BE2C (cell line): Measurements from ENCODE around the gene DEPDC5.

Experiments used
- DNase-seq: peaks from one replicate; pipeline ENCODE4 v3.0.0-alpha.2; 2020
- H3K27me3 ChIP-seq: fragments of 250-450 bp; sonication (Bioruptor Pico); 2 replicates; pipeline ENCODE4 v1.5.1; 2020; ENCODE audit warnings: mild to moderate bottlenecking
- H3K36me3 ChIP-seq: fragments of 250-450 bp; sonication (Bioruptor Pico); 2 replicates; pipeline ENCODE4 v1.5.1; 2020; ENCODE audit warnings: mild to moderate bottlenecking
- H3K4me1 ChIP-seq: fragments of 250-450 bp; sonication (Bioruptor Pico); 2 replicates; pipeline ENCODE4 v1.5.1; 2020
- H3K4me3 ChIP-seq: 2 replicates; pipeline ENCODE4 v1.5.1; 2011; ENCODE audit warnings: low read depth, low read length
- H3K9me3 ChIP-seq: fragments of 250-450 bp; sonication (Bioruptor Pico); 2 replicates; pipeline ENCODE4 v1.5.1; 2020
- TF ChIP-seq, protein P1 (sequence below): IDR thresholded peaks from 2 replicates; pipeline ENCODE4 v1.5.1; 2012; ENCODE audit warnings: mild to moderate bottlenecking, low read depth, low read length

The DEPDC5 gene

GRCh38 chr22:31838917-31839316, 85.1 kb downstream of the DEPDC5 start:
- no peak for DNase-seq
- Histone ChIP-seq H3K9me3 (no peaks in the 10 kb centered on the region), H3K4me1 (no peaks in the 10 kb centered on the region), H3K36me3 (no peaks in the 10 kb centered on the region), H3K27me3 (no peaks in the 10 kb centered on the region), H3K4me3 (no peak overlapping the region)
- TF ChIP-seq, protein P1, sequence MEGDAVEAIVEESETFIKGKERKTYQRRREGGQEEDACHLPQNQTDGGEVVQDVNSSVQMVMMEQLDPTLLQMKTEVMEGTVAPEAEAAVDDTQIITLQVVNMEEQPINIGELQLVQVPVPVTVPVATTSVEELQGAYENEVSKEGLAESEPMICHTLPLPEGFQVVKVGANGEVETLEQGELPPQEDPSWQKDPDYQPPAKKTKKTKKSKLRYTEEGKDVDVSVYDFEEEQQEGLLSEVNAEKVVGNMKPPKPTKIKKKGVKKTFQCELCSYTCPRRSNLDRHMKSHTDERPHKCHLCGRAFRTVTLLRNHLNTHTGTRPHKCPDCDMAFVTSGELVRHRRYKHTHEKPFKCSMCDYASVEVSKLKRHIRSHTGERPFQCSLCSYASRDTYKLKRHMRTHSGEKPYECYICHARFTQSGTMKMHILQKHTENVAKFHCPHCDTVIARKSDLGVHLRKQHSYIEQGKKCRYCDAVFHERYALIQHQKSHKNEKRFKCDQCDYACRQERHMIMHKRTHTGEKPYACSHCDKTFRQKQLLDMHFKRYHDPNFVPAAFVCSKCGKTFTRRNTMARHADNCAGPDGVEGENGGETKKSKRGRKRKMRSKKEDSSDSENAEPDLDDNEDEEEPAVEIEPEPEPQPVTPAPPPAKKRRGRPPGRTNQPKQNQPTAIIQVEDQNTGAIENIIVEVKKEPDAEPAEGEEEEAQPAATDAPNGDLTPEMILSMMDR = no peak

DNA sequence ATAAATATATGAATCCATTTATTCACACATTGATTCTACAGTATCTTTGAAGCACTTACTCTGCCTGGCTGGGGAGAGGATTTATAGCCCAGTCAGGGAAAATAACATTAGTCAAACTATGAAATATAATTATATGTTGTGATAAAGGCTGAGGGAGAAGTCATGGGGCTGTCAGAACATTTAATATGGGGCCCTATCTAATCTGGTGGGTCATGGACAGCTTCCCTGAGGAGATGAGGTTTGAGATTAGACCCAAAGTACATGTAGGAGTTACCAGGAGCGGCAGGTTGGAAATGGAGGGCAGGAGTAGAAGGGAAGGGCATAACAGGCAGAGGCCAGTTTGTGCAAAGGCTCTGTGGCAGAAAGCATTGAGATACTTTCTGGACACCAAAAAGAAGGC, 86.2 kb downstream of the DEPDC5 start:
- Histone ChIP-seq H3K9me3 (no peaks in the 10 kb centered on the region), H3K36me3 (peaks cover 1% of the 10 kb centered on the region; the same call in 1 of the 2 replicates), H3K4me1 (no peaks in the 10 kb centered on the region), H3K27me3 (no peaks in the 10 kb centered on the region), H3K4me3 (no peak overlapping the region)
- DNase-seq = no peak
- TF ChIP-seq, protein P1 = no peak

GRCh38 chr22:31840585-31840984, 86.8 kb downstream of the DEPDC5 start:
- Histone ChIP-seq H3K27me3 (no peaks in the 10 kb centered on the region), H3K4me1 (no peaks in the 10 kb centered on the region), H3K9me3 (no peaks in the 10 kb centered on the region), H3K4me3 (no peak overlapping the region), H3K36me3 (peaks cover 5% of the 10 kb centered on the region; the same call in 1 of the 2 replicates)
- TF ChIP-seq, protein P1 = no peak
- DNase-seq = no peak

- DNase-seq = no peak
- H3K36me3 ChIP-seq = peaks cover 5% of the 10 kb centered on the region; the same call in 1 of the 2 replicates
- no peaks in the 10 kb centered on the region for H3K27me3 ChIP-seq
- TF ChIP-seq, protein P1 = no peak
- H3K4me1 ChIP-seq = no peaks in the 10 kb centered on the region
- H3K9me3 ChIP-seq = no peaks in the 10 kb centered on the region
- no peak overlapping the region for H3K4me3 ChIP-seq
These were observed 87.4 kb downstream of the DEPDC5 start for GRCh38 chr22:31841078-31841827.

DNA sequence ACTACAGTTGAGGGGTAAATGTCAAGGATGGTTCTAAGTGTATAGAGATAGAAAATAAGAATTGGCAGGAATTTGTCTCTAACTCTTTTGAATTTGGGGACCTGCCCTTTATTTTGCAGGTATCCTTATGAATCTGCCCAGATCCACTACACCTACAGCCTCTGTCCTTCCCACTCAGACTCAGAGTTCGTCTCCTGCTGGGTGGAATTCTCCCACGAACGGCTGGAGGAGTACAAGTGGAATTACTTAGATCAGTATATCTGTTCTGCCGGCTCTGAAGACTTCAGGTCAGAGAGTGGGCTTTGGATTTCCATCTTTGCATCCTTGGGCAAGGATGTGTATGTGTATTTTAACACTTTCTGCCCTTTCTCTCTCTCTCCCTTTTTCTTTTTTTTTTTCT, 89.7 kb downstream of the DEPDC5 start:
- no peaks in the 10 kb centered on the region for H3K9me3 ChIP-seq
- no peaks in the 10 kb centered on the region for H3K27me3 ChIP-seq
- H3K36me3 ChIP-seq = peaks cover 10% of the 10 kb centered on the region
- H3K4me1 ChIP-seq = no peaks in the 10 kb centered on the region
- no peak overlapping the region for H3K4me3 ChIP-seq
- TF ChIP-seq, protein P1 = no peak
- DNase-seq = no peak

- Histone ChIP-seq H3K27me3 (no peaks in the 10 kb centered on the region), H3K4me1 (no peaks in the 10 kb centered on the region), H3K4me3 (no peak overlapping the region), H3K36me3 (peaks cover 10% of the 10 kb centered on the region), H3K9me3 (no peaks in the 10 kb centered on the region)
- DNase-seq = no peak
- TF ChIP-seq, protein P1 = no peak
These were observed 91.1 kb downstream of the DEPDC5 start for GRCh38 chr22:31844941-31845340.
